Cardiac fibroblast (primary cell): ENCODE results near the gene COIL.

Experiments
- DNase-seq, 2 donors: peaks; one replicate each; pipeline versions ENCODE4 v3.0.0 to v3.0.0-alpha.2; 2010; ENCODE audit warnings: low read depth in 2 of 2
- H3K4me3 ChIP-seq, 2 donors: replicated peaks in 1 of 2; 1 replicate in 1 of 2; 2 replicates in 1 of 2; pipeline ENCODE4 v1.5.1; 2011; ENCODE audit warnings: low read depth in 2 of 2, low read length in 2 of 2, mild to moderate bottlenecking in 2 of 2, moderate library complexity in 1 of 2
- TF ChIP-seq, protein P1 (sequence below): IDR thresholded peaks from one replicate; pipeline ENCODE4 v1.5.1; 2011; ENCODE audit warnings: low read depth, mild to moderate bottlenecking, low read length, inconsistent platforms

The COIL gene

DNA sequence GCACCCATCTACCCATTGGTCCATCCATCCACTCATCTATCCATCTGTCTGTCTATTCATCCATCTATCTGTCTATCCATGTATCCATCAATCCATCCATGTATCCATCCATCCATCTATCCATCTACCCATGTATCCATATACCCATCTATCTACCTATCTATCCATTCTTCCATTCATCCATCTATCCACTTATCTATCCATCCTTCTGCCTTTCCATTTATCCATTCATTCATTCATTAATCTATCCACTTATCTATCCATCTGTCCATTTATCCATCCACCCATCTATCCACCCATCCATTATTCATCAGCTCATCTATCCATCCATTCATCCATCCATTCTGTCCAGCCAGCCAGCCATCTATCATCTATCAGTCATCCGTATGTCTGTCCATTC, 68.5 kb downstream of the COIL start:
- no peak overlapping the region for H3K4me3 ChIP-seq
- TF ChIP-seq, protein P1, sequence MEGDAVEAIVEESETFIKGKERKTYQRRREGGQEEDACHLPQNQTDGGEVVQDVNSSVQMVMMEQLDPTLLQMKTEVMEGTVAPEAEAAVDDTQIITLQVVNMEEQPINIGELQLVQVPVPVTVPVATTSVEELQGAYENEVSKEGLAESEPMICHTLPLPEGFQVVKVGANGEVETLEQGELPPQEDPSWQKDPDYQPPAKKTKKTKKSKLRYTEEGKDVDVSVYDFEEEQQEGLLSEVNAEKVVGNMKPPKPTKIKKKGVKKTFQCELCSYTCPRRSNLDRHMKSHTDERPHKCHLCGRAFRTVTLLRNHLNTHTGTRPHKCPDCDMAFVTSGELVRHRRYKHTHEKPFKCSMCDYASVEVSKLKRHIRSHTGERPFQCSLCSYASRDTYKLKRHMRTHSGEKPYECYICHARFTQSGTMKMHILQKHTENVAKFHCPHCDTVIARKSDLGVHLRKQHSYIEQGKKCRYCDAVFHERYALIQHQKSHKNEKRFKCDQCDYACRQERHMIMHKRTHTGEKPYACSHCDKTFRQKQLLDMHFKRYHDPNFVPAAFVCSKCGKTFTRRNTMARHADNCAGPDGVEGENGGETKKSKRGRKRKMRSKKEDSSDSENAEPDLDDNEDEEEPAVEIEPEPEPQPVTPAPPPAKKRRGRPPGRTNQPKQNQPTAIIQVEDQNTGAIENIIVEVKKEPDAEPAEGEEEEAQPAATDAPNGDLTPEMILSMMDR: no peak
- no peak for DNase-seq

DNA sequence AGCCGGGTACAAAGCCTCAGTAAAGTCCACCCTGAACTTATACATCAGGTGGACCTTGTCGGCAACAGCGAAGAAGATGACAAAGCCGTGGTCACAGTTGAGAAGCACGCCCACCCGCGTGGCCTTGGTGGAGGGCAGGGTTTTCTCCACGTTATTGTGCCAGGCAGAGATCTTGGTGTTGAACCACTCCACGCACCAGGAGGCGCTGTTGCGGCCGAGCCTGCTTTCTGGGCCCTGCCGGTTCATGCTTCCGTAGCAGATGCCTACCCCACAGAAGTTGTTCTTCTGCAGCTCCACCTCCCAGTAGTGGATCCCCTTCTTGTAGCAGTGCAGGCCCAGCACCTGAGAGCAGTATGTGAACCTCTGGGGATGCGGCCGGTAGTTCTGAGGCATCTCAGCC, 69.1 kb downstream of the COIL start:
- TF ChIP-seq, protein P1: peak; percentile 59
- peak; percentile 26 to 38 for DNase-seq
- H3K4me3 ChIP-seq: no peak overlapping the region

DNA sequence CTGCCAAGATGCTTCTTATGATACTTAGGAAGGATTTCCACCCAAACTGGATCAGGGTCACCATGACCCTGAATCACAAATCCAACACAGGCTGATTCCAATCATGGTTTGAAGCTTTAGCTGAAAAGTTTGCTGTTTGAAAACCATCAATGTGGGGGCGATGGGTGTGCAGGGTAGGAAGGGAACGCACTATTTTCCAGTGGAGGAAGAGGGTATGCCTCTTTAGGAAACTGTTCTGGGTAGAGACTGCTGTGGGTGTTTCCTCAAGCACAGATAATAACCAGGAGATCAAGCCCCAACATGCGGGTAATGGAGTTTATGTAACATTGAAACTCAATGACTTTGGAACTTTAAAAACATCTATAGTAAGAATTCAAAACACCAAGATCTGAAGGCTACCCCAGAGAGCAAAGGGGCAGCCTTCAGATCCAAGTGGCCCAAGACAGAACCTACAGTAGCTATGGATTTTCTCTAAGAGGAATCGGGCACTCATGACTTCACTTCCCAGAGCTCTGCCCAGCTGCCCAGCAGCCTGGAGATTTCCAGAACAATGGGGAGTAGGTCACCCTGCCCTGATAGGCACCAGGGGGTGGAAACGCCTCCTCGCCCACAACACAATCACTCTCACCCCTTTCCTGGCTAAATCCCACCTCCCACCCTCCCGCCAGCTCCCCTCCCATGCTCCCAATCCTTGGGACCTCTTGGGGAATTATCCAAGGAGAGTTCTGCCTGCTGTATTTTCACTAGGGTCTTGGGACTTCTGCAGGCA, 69.8 kb downstream of the COIL start:
- no peak overlapping the region for H3K4me3 ChIP-seq
- TF ChIP-seq, protein P1: no peak
- DNase-seq: no peak

DNA sequence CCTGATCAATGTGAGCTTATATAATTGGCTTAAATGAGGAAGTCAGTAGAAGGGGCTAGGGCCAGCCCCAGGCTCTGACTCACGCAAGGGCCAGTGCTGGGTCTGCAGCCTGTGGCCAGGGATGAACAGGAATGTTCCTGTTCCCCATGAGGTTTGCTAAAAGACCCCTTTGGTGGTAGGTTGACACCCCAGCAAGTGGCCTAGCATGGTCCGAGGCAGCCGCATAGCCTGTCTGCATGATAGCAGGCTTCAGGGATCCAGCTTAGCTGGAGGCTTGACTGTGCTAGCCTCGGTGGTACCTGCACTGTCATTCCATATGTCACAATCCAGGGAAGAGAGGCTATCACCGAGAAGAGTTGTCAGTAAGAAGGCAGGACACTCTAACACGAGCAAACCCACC, 70.5 kb downstream of the COIL start:
- TF ChIP-seq, protein P1: no peak
- no peak overlapping the region for H3K4me3 ChIP-seq
- DNase-seq: no peak
